WI38 (cell line): ENCODE results near the gene APOBEC3C.

Experiments
- H3K4me3 ChIP-seq: 2 replicates; pipeline ENCODE4 v1.5.1; 2011; ENCODE audit warnings: low read depth, mild to moderate bottlenecking, control low read depth, low read length
- TF ChIP-seq, protein P1 (sequence below): IDR thresholded peaks from 2 replicates; pipeline ENCODE4 v1.5.1; 2012; ENCODE audit warnings: low read depth, mild to moderate bottlenecking, control low read depth, low read length

Gene APOBEC3C

GRCh38 chr22:38967451-38968450 lies 46.3 kb upstream of the APOBEC3C start:
- no peak overlapping the region for H3K4me3 ChIP-seq
- TF ChIP-seq, protein P1, sequence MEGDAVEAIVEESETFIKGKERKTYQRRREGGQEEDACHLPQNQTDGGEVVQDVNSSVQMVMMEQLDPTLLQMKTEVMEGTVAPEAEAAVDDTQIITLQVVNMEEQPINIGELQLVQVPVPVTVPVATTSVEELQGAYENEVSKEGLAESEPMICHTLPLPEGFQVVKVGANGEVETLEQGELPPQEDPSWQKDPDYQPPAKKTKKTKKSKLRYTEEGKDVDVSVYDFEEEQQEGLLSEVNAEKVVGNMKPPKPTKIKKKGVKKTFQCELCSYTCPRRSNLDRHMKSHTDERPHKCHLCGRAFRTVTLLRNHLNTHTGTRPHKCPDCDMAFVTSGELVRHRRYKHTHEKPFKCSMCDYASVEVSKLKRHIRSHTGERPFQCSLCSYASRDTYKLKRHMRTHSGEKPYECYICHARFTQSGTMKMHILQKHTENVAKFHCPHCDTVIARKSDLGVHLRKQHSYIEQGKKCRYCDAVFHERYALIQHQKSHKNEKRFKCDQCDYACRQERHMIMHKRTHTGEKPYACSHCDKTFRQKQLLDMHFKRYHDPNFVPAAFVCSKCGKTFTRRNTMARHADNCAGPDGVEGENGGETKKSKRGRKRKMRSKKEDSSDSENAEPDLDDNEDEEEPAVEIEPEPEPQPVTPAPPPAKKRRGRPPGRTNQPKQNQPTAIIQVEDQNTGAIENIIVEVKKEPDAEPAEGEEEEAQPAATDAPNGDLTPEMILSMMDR: no peak

- H3K4me3 ChIP-seq: no peak overlapping the region
- TF ChIP-seq, protein P1: no peak
Measured at GRCh38 chr22:38968801-38969200, 45.3 kb upstream of the APOBEC3C start.

DNA sequence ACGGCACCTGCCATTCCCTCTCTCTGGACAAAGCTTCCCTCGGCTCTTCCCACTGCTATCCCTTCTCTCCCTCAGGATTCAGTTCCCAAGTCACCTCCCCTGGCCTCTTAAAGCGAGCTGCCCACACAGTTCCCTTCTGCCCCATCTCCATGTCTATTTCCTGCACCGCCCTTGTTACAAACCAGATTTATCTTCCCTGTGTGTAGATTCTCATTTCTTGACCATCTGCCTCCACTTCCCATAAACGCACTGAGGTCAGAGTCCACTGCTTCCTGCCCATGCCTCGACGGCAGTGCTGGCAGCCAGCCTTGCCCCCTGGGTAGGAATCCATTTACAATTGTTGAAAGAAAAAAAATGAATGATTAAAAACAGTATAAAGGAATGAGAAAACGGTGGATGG lies 43.5 kb upstream of the APOBEC3C start:
- TF ChIP-seq, protein P1: no peak
- H3K4me3 ChIP-seq: no peak overlapping the region

DNA sequence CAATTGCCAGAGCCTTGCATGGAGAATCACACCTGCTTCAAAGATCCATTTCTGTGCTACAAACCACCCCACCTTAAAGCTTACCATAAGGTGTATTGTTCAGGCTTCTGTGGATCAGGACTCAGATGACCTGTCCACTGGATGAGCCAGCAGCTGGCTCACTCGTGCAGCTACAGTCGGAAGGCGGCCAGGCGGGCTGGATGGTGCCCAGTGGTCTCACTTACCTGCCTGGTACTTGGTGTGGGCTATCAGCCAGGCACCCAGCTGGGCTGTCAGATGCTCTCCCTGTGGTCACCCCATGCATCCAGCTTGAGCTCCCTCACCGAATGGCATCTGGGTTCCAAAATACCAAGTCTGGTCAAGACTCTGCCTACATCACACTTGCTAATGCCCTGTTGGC lies 42.9 kb upstream of the APOBEC3C start:
- TF ChIP-seq, protein P1: no peak
- H3K4me3 ChIP-seq: no peak overlapping the region

GRCh38 chr22:38971791-38972190 lies 42.3 kb upstream of the APOBEC3C start:
- TF ChIP-seq, protein P1: no peak
- H3K4me3 ChIP-seq: no peak overlapping the region

DNA sequence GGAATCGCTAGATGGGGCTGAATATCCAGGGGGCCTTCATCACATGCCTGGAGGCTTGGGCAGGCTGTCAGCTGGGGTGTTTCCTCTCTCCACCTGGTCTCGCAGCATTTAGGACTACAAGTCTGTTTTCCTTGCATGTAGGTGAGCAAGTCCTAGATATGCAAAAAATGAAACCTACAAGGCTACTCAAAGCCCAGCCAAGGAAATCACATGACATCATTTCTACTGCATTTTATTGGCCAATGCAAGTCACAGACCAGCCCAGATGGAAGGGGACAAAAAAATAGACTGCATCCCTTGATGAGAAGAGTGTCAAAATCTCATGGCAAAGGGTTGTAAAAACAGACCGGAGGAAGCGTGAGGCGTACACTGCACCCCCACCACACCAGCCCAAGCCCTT lies 41.5 kb upstream of the APOBEC3C start:
- TF ChIP-seq, protein P1: no peak
- H3K4me3 ChIP-seq: no peak overlapping the region
